AML-193 (cell line): ENCODE results near the gene KCNIP2.

Experiments
- DNase-seq, 2 experiments: peaks; one replicate each; lab custom pipeline; 2025; lab: John Stamatoyannopoulos, UW

KCNIP2 gene

DNA sequence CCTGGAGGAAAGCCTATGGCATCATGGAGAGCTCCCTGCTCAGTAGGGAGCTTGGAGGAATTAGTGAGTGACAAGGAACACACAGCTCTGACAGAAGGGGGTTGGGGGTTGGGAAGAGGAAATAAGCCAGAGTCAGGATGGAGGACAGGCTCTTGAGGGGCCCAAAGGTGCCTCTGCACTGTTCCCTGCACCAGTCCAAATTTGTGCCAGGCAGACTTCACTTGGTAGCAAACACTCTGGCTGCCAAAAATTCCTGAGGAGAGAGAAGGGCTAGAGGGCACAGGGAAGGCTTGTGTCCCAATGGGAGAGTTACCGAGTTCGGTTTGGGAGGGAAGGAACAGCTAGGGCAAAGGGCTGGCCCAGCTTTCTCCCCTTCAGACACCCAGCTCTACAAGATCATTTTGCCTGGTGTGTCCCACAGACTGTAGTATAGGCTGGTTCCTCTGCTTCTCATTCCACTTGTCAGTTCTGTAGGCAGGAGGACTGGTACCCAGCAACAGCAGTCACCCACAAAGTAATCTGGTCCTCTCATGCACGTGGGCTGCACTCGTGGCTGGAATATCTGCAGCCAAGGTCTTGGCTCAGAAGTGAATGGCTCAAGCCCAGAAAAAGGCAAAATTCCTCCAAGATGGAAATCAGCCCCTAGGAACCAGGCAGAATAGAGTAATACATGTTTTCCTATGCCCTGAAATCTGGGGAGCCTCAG, 8.0 kb upstream of the KCNIP2 start:
- DNase-seq: no peak

DNA sequence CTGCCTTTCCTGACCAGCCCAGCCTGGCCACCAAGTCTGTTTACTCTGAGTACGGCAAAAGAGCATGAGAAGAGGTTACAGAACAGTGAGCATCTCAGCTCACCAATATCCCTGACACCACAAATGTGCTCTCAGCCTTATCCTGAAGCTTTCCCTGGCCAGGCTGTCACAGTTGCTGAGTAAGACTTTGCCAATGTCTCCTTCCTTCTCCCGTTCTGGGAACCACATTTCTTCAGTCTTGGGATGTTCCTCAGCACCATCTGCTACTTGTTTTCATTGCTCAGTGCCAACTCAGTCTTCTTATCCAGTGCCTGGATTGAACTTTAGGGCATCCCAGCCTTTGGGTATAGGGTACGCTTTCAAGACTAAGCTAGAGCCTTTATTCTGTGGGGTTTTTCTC, 7.1 kb upstream of the KCNIP2 start:
- no peak for DNase-seq

DNA sequence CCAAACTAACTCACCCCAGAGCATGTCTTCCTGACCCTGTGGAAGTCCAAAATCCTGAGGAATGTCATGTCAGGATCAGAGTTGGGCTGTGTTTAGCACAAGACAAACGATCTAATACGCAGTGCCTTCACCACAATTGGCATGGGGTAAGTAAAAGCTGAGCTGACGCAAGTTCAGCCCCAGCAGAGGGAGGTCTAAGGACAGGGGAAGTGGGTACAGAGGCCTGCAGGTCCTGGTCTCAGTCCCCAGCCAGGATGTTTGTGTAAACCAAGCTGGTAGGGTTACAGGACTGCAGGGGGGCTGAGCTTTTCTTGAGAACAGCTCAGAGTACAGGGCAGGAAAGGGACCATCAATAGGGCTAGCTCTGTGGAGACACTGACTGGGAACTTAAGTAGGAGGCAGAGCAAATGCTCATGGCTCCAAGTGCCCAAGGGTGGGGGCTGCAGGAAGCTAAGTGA, 5.3 kb upstream of the KCNIP2 start:
- DNase-seq: peak; percentile 62 to 66

DNA sequence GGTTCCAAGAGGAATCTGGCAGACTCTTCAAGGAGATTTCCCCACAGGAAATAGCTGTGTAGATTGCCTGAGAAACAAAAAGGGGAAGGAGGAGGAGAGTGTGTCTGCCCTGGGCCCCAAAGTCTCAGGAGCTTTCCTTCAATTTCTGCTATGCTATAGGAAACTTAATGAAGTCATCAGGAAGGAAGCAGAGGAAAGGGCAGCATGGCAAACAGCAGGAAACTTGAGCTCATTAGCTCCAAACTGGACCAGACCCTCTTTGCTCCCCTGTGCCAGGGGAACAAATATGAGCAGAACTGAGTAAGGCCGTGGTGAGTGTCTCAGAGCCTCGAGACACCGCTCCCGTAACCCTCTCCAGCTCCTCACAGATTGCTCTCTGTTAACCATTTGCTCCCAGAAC, 4.8 kb upstream of the KCNIP2 start:
- DNase-seq: peak; percentile 10 to 38

DNA sequence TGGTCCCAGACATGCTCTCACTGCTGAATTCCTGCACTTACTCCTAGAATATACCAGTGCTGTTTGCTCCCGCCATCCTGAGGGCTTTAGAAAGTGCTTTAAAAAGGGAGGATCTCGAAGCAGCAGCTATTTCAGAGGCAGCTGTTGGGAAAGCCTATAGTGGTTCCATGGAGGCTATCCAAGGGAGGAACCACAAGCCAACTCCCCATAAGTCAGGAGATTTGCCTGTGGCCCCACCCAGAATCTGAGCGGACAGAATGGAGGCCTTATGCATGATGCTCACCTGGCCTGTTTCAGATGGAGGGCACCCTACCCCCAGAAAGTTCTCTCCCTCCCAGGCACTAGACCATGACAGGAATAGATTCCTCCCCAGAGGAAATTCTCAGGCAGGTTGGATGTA, 2.3 kb upstream of the KCNIP2 start:
- DNase-seq: no peak

DNA sequence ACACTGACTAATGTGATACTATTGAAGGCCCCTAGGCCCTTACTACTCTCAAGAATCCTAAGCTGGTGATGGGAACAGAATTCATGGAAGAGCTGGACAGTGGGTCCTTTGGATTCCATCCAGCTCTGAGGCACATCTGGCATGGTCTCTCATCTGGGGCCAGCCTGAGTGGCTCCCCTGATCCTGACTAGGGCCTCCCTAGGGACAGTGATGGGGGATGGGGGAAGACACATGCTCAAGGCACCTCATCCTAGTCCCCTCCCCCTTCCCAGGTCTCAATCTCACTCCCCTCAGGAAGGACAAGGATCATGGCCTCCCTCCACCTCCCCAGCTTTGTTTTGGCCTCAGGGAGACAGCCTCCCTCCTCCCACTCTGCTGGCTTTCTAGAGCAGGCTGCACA, 1.8 kb downstream of the KCNIP2 start:
- DNase-seq: no peak

DNA sequence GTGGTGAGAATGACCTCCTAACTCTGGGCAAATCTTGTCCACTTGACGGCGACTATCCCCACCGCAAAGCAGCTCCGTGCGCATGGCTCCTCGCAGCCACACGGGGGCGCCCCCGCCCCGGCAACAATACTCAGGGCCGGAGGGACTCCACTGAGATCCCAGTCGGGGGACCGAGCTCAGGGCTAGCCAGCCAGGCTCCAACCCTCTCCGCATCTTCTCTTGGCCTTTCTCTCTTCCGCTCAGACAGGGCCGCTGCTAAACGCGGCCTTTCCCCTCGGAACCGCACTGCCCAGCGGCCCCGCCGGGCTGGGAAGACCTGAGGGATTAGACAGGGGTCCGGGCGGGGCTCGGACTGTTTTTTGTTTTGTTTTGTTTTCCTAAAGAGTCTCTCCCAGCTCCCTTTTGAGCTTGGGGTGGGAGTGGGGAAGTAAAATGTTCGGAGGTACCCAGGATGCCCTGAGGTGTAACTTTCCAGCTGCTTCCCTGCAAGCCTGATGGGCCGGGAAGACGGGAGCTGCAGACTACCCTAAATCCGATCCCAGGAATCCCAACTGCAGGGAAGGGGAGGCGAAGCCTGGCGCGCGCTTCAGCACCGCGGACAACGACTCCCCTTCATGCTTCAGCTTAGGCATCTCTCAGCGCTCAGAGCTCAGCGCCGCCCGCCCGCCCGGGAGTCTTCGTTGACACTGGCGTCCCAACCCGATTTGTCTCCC, 2.7 kb downstream of the KCNIP2 start:
- peak; percentile 71 to 77 for DNase-seq

DNA sequence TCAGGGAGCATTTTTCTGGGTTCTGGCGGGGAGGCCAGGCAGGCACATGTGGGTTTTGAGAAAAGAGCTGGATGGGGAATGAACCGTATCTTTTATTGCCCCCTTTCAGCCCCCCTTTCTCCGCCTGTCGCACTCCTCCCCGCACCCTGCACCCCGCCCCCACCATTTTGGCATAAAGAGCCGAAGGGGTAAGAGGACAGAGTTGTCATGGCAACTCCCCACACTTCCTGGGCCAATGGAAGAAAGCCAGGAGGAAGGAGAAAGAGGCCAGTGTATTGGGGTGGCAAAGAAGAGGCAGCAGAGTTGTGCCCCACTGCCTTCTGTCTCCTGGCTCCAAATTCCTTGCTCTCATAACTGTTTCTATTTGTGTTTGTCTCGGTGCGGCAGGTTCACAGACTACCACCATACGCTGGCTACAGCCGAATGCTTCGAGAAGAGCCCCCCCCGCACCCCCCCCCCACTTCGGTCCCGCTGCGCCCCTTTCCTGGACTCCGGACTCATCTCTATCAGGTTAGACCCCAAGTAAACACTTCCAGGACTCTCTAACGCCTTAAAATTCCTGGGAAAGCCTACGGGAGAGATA, 3.4 kb downstream of the KCNIP2 start:
- peak; percentile 20 to 35 for DNase-seq

DNA sequence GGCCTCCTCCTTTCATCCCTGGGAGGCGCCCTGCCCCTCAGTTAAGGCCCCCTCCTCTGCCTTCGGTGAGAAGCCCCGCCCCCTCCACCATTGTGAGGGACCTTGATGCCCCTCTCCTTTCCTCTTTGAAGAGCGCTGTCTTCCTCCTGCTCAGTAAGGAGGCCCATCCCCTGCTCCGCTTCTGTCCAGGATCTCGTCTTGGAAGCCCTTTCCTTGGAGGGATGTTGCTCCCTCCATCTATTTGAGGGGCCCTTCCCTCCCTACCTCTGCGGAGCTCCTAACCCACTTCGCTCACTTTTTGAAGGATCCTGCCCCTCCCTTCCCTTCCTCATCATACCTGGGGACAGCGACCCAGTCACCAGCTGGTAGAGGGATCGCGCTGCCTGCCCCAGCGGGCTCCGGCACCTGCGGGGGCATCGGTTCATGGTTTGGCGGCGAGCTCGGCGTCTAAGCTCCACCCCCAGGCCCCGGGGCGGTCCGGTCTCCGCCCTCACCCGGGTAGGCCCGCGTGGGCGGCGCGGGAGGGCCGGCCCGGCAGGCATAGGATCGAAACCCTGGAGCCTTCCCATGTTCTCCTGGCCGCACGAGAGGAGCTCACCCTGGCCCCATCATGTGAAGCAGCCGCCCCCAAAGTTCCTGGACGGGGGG, 4.1 kb downstream of the KCNIP2 start:
- DNase-seq: no peak

DNA sequence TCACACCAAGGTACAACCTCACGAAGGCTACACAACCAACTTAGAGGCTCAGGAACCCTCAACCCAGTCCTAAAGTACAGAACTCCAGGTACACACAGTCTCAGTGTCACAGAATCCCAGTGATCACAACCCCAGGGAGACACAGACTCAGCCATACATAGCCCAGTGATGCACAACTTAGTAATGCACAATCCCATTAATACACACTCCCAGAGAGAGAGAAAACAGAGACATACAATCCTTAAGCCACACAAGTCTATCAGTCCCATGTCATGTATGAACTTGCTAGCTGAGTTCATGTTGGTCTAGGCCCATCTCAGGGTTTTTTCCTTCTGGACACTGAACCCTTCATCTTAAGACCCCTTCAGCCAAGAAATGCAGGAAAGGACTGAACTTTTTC, 4.6 kb downstream of the KCNIP2 start:
- no peak for DNase-seq

DNA sequence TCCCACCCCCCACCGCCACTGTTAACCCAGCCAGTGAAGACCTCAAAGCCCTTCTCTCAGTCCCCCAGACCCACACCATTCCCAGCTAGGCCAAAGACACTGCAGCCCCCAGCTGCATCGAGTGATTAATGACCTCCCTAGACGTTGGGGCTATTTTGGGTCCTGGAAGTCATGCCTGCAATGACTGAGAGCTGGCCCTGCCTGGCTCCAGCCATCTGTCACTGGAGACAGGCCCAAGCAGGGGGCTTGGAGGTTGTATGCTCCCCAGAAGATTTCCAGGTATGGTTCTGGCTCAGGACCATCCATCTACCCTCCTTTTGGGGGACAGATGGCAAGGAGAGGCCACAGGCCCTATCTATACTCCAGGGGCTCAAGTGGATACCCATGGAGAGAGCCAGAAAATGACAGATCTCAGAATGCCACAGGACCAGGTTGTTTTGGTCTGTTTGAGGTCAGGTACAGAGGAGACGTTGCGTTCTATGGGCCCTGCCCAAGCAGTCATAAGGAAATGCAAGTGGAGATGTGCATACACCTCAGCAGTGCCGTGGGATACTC, 5.1 kb downstream of the KCNIP2 start:
- DNase-seq: no peak

DNA sequence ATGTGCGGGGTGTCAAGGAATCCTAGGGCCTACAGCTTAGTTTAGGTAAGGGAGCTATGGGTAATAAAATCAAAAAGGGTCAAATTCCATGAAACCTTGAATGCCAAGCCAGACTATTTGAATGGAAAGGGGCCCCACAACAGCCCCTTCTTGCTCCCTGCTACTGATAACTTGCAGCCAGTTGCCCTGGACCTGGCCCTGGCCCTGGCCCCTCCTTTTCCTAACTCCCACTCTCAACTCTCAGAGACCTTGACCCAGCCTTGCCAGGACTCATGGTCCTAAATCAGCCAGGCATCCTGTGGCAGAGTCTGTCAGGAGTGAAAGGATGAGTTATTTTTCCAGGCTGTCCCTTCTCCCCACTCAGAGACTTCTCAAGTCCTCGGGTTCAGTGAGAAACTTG, 5.9 kb downstream of the KCNIP2 start:
- no peak for DNase-seq

DNA sequence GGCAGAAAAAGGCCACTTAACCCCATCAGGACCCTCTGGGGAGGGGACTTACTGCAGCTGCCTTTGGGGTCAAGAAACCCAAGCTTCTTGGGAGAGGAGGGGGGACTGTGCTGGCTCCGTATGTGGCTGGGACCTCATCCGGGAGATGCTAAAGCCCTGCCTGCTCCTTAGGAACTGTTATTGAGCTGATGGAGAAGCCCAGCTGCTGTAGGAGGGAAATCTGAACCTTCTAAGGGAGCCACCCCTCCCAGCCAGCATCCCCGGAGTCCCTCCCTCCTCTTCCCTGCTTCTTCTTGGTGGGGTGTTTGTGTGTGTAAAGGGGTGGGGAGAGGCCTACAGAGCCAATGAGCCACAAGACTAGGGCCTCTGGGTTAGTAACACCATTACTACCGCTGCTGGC, 8.2 kb downstream of the KCNIP2 start:
- DNase-seq: no peak

DNA sequence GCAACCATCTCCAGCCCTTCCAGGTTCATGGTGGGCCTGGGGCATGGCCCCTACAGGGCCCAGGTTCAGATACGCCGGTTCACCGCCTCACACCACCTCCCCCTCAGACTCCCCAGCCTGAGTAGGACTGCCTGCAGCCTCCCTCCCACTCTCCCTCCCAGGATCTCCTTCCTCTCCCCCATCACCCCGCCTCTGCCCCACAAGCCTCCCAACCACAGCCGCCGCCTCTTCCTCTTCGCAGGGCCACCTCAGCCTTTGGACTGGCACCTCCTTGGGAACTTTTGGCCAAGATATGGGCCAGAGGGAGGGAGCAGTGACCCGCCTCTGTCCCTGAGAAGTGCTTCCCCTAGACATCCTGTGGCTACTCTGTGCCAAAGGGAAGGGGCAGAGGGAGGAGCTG, 9.3 kb downstream of the KCNIP2 start:
- peak; percentile 54 to 55 for DNase-seq

DNA sequence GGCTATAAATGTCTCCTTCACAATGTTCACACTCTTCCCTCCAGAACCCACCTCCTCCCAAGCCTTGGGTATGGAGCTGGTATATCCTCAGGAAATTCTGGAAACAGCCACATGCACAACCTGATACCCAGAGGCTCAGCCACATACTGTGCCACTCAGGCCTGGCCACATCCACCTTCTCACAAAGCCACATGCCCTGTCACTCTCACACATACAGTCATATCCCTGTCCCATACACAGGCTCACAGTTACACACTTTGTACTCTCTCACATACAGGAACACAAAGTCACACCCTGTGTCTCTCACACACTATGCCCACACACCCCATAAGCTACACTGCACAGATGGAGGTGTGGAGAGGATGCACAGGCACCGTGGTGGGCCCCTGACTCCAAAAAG, 10.1 kb downstream of the KCNIP2 start:
- DNase-seq: no peak

DNA sequence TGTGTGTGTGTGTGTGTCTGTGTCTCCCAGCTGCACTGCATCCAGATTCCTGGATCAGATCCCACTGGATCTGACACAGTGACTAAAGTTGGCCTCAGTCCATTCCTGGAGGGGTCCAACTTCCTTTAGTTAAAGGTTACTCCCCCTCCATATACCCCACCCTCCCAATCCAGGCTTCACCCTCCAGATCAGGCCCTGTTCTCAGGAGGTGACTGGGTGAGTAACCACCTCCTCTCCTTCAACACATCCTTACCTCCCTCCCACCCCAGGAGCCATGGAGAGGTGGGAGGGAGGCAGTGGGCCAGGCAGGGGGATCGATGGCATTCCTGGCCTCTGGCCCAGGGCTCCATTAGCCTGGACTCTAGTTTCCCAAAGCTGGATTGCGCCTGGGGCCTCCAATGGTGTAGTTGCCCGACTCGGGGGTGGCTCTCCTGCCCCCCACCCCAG, 11.3 kb downstream of the KCNIP2 start:
- no peak for DNase-seq

DNA sequence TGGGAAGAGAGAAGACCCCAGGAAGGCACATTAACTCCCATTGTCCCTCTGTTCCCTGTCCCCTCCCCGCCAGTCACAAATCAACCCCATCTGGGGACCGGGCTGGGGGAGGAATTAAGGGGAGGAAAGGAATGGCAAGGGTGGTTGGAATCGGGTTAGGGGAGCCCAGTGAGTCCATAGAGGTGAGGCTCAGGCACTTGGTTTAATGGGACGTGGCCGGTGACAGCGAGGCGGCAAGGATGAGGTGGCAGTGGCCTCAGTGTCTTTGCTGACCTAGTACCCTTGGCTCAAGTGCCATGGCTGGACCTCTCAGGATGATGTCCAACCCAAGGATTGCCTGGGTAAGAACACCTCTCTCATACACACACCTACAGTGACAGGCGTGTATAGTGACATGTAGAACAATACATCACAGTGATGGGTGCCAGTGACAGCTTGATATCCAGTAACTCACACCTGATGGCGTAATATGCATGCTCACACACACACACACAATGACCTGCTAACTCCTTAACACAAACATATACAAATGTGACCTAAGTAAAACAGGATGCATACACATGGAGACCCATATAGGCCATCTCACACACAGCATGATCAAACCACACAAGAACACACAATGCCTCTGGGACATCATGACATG, 12.3 kb downstream of the KCNIP2 start:
- DNase-seq: no peak

DNA sequence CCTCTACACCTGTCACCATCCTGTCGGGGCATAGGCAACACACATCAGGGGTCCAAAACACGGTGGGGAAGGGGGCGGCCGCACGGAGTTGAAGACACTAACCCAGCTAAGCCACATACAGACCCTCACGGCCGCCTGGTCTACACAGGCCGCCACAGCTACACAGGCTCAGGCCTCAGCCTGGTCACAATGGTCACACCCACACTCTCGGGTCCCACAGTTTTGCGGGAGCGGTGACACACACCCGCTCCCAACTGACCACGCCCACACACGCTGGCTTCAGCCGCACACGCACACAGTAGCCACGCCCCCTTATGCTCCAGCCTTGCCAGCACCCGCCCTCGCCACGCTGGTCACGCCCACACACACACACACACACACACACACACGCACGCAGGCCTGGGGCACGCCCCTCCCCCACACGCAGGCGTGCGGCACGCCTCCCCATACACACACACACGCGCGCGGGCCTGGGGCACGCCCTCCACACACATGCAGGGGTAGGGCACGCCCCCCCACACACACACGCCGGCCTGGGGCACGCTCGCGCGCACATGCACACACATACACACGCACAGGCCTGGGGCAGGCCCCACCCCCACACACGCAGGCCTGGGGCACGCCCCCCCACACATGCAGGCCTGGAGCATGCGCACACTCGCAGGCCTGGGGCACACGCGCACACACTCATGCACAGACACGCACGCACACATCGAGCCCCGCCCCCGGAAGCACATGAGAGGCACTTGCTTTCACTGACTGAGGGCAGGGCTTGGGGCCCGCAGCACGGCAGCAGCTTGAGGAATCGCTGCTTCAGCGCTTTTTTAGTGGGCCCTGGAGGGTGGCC, 13.1 kb downstream of the KCNIP2 start:
- peak; percentile 75 to 81 for DNase-seq

DNA sequence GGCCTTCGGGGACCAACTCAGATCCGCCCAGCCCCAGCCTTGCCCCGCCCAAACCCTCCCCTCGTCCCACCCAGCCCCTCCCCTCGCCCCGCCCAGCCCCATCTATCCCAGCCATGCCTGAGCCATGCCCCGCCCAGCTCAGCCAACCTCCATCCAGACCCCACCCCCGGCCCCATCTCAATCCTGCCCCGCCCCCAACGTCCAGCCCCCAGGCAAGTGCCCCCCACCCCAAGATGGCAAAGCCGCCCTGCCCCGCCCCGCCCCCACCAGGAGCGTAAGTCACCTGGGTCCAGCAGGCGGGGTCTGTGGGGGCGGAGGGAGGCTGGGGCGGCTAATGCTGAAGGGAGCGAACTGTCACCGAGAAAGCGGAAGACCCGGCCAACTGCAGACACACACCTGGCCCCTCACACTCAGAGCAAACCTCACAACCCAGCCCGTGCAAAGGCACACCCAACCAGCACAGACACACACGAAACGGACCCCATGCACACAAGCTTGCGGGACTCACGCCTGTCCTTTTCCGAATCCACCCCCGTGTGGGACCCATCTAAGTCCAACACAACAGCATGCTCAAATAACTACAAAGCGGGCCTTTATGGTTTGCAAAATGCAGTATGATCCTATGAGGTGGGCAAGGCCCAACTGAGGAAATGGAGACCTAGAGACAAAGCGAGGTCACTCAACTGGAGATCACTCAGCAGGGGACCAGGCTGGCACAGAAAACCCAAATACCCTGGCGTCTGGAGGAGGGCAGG, 13.9 kb downstream of the KCNIP2 start:
- no peak for DNase-seq
